Measurements from ENCODE around the gene FSHR.

Gene FSHR

DNA sequence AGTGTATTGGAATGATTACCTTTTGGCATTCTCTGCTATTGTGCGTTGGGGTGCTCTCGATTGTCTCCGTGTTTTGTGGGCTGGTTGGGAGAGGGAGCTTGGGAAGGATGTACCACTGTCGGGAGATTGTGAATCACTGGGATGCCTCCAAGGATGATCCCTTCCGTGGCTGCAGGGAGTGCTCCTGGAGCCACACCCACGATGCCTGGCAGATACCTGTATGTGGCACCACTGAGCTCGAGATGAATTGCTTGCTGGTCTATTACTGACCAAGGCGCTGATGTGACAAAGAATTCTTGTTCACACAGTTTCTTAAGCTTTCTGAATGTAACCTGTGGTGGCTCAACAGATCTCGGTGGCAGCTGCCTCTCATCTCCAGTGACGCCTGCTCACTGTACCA, 239.1 kb downstream of the FSHR start (continued):
- no peak for TF ChIP-seq CREB5 (CRISPR knock-in tag; IDR thresholded peaks at IDR 0.05; ENCODE audit: low read depth)

DNA sequence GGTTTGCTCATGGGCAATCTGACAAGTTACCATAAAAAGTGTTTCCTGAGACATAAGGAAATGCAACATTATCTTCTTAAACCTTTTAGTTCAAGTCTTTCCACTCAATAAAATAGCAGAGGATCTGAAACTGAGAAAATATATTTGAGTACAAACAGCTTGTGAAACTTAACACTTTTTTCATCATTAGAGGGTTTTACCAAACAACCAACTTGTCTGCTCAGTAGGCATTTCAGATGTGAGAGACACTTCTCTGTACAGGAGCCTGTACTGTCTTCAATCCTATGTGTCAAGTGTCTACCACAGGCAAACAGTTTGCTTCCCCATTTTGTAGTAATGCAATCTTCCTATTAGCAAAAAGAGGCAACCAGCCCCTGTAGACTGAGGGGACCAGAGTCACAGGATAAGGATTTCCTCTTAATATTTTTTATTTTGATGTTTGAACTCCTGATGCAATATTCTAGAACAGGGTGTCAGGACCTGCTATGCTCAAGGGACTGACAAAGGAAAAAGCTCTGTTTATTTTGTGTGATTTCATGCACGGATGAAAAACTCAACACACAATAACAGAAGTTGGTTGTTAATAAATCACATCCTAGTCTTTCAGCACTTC, 239.7 kb downstream of the FSHR start:
- ATAC-seq: no peak
- TF ChIP-seq ZNF70 (CRISPR knock-in tag; IDR thresholded peaks at IDR 0.05) (no peak), CREB5 (CRISPR knock-in tag; IDR thresholded peaks at IDR 0.05; ENCODE audit: low read depth) (no peak), TOX (CRISPR knock-in tag; IDR thresholded peaks at IDR 0.05; ENCODE audit: borderline replicate concordance) (no peak), OSR1 (CRISPR knock-in tag; IDR thresholded peaks at IDR 0.05) (no peak), GLIS3 (CRISPR knock-in tag; IDR thresholded peaks at IDR 0.05) (no peak), ZFP30 (CRISPR knock-in tag; IDR thresholded peaks at IDR 0.05) (no peak), BACH2 (CRISPR knock-in tag; IDR thresholded peaks at IDR 0.05; ENCODE audit: borderline replicate concordance) (no peak), ZFP3 (CRISPR knock-in tag; IDR thresholded peaks at IDR 0.05) (no peak)

Measured in SK-N-SH treated with all-trans-retinoic acid at 6 μM for 48 hours (cell line).